EL (cell line): ENCODE results near the gene CYP4Z1.
"Not testable (repeated sequence)": the region's sequence is repeated elsewhere in the genome, so short reads cannot be mapped to it uniquely, and the experiment has no call there.

Experiments
- DNase-seq: peaks from one replicate; pipeline ENCODE4 v3.0.0-alpha.2; 2016

Gene CYP4Z1

DNA sequence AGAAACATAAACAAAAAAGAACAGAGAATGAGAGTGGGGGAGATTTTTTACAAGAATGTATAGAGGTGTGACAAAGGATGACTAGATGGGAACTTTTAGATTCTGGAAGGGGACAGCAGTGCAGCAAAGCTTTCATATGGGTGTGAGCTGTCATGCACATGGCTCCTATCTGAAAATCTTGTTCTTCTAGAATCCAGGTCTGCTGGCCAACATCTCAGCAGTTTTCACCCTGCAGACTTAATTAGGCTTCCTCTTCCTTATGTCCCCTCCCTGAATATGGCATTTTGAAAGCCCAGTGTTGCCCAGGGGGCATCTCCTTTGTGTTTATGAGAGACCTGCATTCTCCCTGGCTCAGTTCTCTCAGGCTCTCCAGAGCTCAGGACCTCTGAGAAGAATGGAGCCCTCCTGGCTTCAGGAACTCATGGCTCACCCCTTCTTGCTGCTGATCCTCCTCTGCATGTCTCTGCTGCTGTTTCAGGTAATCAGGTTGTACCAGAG is at the start of gene CYP4Z1:
Gene CYP4Z1 (plus strand): TSS at position 135 of the 498 bp plus-strand sequence. CDS start 260 bp downstream, at position 395.
- DNase-seq: no peak

GRCh38 chr1:47021070-47021469 is 46.0 kb upstream of the CYP4Z1 start:
- DNase-seq: no peak

GRCh38 chr1:47023268-47024140 is 43.5 kb upstream of the CYP4Z1 start, which contains the start of gene CYP4X1:
TSS of gene CYP4X1 (plus strand) at chr1:47023669. CDS start at chr1:47023818, 149 bp downstream.
- DNase-seq: no peak

DNA sequence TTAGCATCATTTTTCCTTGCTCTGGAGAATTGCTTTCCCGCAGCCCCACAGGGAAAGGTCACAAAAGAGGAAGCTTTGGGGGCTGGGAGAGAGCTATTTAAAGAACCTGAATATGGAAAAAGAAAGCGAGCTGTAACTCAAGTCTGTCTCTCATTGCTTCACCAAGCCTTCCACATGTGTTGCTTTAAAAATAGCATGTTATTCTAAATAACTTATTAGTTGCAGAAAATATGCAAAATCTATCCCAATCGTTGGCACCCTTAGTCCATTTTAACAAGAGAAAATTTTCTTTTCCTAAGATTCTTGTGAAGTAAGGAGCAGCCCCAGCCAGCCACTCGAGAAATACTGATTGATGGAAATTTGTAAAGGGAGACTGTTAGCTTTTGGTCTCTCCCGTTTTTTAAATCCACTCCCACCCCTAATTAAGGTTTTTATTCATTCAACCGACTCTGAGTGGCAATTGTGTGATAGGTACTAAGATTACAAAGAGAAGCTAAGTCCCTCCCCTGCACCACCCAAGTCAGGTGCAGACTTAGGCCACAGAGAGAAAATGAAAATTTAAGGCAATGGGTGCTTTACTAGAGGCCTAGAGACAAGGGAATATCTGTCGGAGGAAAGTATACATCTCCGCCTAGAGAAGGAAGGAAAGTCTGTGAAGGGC is 42.8 kb upstream of the CYP4Z1 start:
- DNase-seq: no peak

DNA sequence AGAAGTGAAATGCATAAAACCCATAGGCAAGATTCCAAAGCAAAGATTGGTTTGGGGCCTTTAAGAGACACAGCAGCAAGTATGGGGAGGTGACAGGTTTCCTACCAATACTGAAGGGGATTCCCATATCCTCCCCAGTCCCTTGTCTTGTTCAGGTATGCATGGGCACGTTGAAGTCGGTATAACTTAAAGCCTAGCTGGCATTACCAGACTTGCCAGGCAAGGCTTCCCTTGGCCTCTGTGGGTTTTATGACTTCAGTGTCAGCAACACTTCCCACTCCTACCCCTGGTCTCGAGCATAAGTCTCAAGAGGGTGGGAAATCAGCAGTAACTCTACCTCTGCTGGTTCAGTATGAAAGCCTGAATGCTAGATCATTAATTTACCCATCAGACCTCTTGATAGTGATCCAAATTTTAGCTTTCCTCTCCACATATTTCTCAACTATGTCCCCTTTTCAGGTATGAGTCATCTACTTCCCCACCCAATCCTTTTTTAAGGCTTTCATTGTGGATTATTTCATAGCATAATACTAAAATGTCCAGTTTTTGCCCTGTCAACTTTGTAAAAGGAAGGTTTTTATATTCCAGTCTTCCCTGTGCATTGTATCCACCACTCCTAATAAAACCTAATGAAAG is 36.7 kb upstream of the CYP4Z1 start:
- no peak for DNase-seq

DNA sequence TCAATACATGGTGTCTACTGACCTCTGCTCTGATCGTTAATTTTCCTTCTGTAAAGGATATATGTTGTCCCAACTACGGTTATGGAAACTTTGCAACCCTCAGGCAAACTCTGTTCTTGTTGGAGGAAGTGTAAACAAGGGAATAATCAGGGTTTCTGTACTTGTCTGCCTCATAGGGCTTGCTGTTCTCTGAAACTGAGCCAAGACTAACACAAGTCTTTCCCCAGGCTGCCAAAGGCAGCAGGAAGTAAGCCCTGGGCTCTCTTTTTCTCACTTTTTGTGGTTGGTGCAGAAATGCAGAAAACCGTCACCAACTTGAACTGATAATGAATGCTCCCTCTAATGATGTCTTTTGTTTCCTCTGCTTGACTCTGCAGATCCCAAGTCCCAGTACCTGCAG is 36.0 kb upstream of the CYP4Z1 start:
- peak; percentile 2 for DNase-seq

DNA sequence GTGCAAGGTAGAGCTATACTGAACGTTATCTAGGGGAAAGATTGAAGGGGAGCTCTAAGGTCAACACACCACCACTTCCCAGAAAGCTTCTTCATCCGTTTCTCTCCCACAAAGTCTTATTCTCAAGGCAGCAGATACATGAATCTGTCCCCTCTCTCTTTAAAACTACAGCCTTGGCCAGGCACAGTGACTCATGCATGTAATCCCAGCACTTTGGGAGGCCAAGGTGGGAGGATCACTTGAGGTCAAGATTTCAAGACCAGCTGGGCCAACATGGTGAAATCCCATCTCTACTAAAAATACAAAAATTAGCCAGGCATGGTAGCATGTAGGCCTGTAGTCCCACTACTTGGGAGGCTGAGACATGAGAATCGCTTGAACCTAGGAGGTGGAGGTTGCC is 35.4 kb upstream of the CYP4Z1 start:
- no peak for DNase-seq

DNA sequence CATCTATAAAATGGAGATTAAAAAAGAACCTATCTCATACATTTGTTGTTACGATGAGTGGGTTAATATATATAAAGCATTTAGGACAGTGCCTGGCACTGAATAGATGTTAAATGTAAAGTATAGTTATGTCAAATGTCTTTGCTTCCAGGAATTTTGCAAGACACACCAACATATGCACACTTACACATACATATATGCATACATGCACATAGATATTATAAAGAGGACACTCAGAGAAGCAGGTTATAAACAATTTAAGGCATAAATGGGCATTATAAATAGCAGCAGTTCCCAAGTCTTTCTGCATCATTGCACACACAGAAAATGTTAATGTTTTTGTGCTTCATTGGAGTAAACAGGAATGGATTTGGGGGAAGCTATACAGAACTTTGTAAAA is 30.3 kb upstream of the CYP4Z1 start:
- DNase-seq: no peak

GRCh38 chr1:47059376-47059775 is 7.7 kb upstream of the CYP4Z1 start:
- no peak for DNase-seq

DNA sequence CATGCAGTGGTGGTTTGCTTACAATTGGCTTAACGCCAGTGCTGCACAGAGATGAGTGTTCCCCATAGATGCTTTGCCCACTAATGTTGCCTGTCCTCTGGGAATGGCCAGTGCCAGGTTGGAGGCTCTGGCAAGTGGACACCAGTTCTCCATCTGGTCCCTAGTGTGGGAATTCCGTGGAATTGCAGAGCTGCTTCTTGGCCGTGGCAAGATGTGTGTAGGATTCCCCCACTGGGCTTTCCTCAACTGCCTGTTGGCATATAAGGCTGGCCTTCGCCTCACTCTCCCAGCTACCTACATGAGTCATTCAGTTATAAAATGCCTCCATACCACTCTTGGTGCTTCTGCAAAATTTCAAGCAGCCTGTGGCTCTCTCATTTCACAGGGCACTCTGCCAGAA is 2.0 kb downstream of the CYP4Z1 start:
- DNase-seq: not testable (repeated sequence)

GRCh38 chr1:47069509-47069908 is 2.5 kb downstream of the CYP4Z1 start:
- not testable (repeated sequence) for DNase-seq

GRCh38 chr1:47089356-47089755 is 22.3 kb downstream of the CYP4Z1 start:
- peak; percentile 18 for DNase-seq

- DNase-seq: not testable (repeated sequence)
Observed at GRCh38 chr1:47091476-47091875, 24.4 kb downstream of the CYP4Z1 start.

GRCh38 chr1:47104816-47105215 is 37.8 kb downstream of the CYP4Z1 start:
- peak; percentile 34 for DNase-seq

DNA sequence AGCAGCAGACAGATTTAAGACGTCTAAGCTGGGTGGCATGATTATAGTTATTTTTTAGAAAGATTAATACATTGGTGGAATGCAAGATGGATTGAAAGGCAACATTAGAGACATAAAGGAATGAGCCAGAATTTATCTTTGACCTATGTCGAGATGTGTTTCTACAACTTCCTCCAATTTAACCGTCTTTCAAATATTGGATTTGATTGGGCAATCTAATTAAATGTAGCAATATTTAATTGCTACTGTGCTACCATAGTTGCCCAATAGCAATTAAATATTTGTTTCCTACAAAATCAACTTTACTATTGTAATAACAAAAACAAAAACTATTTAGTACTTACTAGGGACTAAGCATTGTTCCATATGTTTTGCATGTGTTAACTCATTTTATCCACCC is 39.8 kb downstream of the CYP4Z1 start:
- no peak for DNase-seq

GRCh38 chr1:47107851-47108574 is 41.0 kb downstream of the CYP4Z1 start:
- peak; percentile 67 for DNase-seq

DNA sequence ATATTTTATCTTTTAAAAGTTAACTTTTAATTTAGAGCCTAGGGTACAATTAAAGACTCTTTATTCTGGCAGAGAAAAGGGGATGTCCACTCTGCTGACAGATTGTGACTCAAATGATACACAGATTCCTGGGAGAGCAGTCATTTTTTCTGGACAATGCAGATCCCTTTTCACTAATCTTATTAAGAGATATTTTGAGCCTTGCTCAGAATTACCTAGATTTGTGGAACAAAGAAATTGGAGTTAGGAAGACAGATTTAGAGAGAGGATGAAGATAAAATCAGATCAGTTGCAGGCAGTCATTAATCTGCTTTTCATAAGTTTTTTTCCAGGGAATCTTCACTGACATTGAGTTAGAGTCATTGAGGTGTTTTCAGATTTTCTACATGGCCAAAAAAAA is 42.5 kb downstream of the CYP4Z1 start:
- peak; percentile 42 for DNase-seq

GRCh38 chr1:47113178-47113577 is 46.1 kb downstream of the CYP4Z1 start:
- no peak for DNase-seq

DNA sequence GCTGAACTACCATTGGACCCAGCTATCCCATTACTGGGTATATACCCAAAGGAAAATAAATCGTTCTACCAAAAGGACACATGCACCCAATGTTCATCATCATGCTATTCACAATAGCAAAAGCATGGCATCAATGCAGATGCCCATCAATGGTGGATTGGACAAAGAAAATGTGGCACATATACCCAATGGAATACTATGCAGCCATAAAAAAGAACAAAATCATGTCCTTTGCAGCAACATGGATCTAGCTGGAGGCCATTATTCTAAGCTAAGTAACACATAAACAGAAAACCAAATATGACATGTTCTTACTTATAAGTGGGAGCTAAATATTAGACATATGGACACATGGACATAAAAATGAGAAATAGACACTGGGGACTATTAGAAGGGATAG is 54.0 kb downstream of the CYP4Z1 start:
- not testable (repeated sequence) for DNase-seq

DNA sequence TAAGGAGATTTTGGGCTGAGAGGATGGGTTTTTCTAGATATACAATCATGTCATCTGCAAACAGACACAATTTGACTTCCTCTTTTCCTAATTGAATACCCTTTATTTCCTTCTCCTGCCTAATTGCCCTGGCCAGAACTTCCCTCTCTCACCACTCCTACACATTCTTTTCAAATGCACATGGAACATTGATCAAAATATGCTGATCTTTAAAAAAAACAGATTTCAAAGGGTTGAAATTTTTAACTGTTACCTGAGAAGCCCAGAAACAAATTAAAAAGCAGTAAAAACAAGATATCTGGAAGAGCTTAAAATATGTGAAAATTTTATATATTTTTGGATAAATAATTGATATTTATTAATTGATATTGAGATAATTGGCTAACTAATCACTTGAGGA is 57.8 kb downstream of the CYP4Z1 start:
- not testable (repeated sequence) for DNase-seq

- not testable (repeated sequence) for DNase-seq
Observed at GRCh38 chr1:47126997-47127396, 60.0 kb downstream of the CYP4Z1 start.

- no peak for DNase-seq
Observed at GRCh38 chr1:47128221-47128620, 61.2 kb downstream of the CYP4Z1 start.

DNA sequence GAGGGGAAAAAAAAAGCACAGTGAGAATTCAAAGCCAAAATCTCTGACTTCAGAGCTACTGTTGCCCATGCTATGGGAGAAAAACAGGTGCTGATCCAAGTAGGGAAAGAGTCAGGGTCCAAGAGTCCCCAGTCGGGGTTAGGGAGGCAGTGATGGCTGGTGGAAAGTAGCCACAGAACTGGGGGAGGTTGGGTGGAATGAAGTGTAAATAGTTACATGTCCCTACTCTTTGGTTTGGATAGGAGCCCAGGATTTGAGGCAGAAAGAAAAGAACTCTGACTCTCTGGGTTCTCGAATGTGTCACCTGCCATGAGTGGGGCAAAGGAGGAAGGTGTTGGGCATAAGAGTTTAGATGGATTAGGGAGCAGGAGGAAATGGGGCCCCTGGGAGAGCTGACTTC is 61.8 kb downstream of the CYP4Z1 start:
- not testable (repeated sequence) for DNase-seq
